GM23338 (cell line): ENCODE results near the gene TSSC4. TPM values are rescaled to one million over a fixed set of nuclear protein-coding genes. Genes with fewer than 3 reads are reported as not detected.

Experiments
- ATAC-seq: fragments of 200-7000 bp; cut with Tn5 transposase; 3 replicates; pipeline ENCODE4 v1.9.1; 2020
- DNase-seq: peaks from one replicate; pipeline ENCODE4 v3.0.0-alpha.2; 2015; ENCODE audit warnings: low spot score
- H2AFZ ChIP-seq: fragments of 200-600 bp; sonication (generic); 2 replicates; pipeline ENCODE4 v1.8.0; 2016; ENCODE audit warnings: antibody characterized with exemption, mild to moderate bottlenecking, moderate library complexity
- H3F3A ChIP-seq: fragments of 200-600 bp; sonication (generic); replicated peaks from 2 replicates; pipeline ENCODE4 v1.8.0; 2017; ENCODE audit warnings: antibody characterized with exemption, mixed run types, low read depth
- H3K27ac ChIP-seq: fragments of 200-600 bp; sonication (generic); 2 replicates; pipeline ENCODE4 v1.6.1; 2016; ENCODE audit warnings: low read depth
- H3K27me3 ChIP-seq: fragments of 200-600 bp; sonication (generic); 2 replicates; pipeline ENCODE4 v1.8.0; 2016; ENCODE audit warnings: mild to moderate bottlenecking, mixed run types, moderate library complexity; ENCODE audit not compliant: insufficient read depth
- H3K36me3 ChIP-seq: fragments of 200-600 bp; sonication (generic); 2 replicates; pipeline ENCODE4 v1.8.0; 2016; ENCODE audit warnings: mild to moderate bottlenecking; ENCODE audit not compliant: insufficient read depth
- H3K4me1 ChIP-seq: fragments of 200-600 bp; sonication (generic); 2 replicates; pipeline ENCODE4 v1.8.0; 2016; ENCODE audit warnings: mild to moderate bottlenecking, moderate library complexity; ENCODE audit not compliant: insufficient read depth
- H3K4me2 ChIP-seq: fragments of 200-600 bp; sonication (generic); 2 replicates; pipeline ENCODE4 v1.7.1; 2017; ENCODE audit warnings: mixed run types
- H3K4me3 ChIP-seq: fragments of 200-600 bp; sonication (generic); 2 replicates; pipeline ENCODE4 v1.6.1; 2016; ENCODE audit warnings: mixed run types
- H3K79me2 ChIP-seq: fragments of 200-600 bp; sonication (generic); replicated peaks from 2 replicates; pipeline ENCODE4 v1.8.0; 2017; ENCODE audit warnings: mild to moderate bottlenecking; ENCODE audit not compliant: insufficient read depth
- H3K9me2 ChIP-seq: fragments of 200-600 bp; sonication (generic); 2 replicates; pipeline ENCODE4 v1.8.0; 2017; ENCODE audit not compliant: insufficient read depth
- H4K20me1 ChIP-seq: fragments of 200-600 bp; sonication (generic); replicated peaks from 2 replicates; pipeline ENCODE4 v1.8.0; 2017; ENCODE audit warnings: mild to moderate bottlenecking; ENCODE audit not compliant: insufficient read depth
- H3K27ac Mint-ChIP-seq: 2 replicates; pipeline ENCODE4 v1.8.0; 2020; ENCODE audit warnings: inconsistent platforms, mild to moderate bottlenecking, moderate library complexity, mixed read lengths
- H3K27me3 Mint-ChIP-seq: 3 replicates; pipeline ENCODE4 v1.8.0; 2022; ENCODE audit warnings: low read depth, mild to moderate bottlenecking, moderate library complexity, mixed read lengths, inconsistent platforms; ENCODE audit not compliant: insufficient read depth, poor library complexity
- H3K36me3 Mint-ChIP-seq: 3 replicates; pipeline ENCODE4 v1.8.0; 2021; ENCODE audit warnings: low read depth, mild to moderate bottlenecking, inconsistent platforms, moderate library complexity, mixed read lengths
- H3K4me1 Mint-ChIP-seq: 3 replicates; pipeline ENCODE4 v1.8.0; 2020; ENCODE audit warnings: mild to moderate bottlenecking, inconsistent platforms, mixed read lengths
- H3K4me3 Mint-ChIP-seq: 3 replicates; pipeline ENCODE4 v1.8.0; 2021; ENCODE audit warnings: moderate library complexity, mild to moderate bottlenecking, inconsistent platforms, mixed read lengths
- H3K9me3 Mint-ChIP-seq: 3 replicates; pipeline ENCODE4 v1.8.0; 2020; ENCODE audit warnings: moderate library complexity, mild to moderate bottlenecking, inconsistent platforms, mixed read lengths
- CREB1 ChIP-seq: fragments of 250-450 bp; sonication (Bioruptor Pico); IDR thresholded peaks from 2 replicates; pipeline ENCODE4 v1.5.0; 2020; ENCODE audit warnings: low read depth, mild to moderate bottlenecking, moderate library complexity
- ETS1 ChIP-seq: IDR thresholded peaks from 2 replicates; pipeline ENCODE4 v1.6.1; 2016; ENCODE audit warnings: antibody characterized with exemption
- EZH2 ChIP-seq: fragments of 200-600 bp; sonication (generic); IDR thresholded peaks from one replicate; pipeline ENCODE4 v1.8.0; 2017; ENCODE audit warnings: antibody characterized with exemption, mild to moderate bottlenecking, low read depth; ENCODE audit not compliant: unreplicated experiment
- EZH2phosphoT487 ChIP-seq: fragments of 200-600 bp; sonication (generic); IDR thresholded peaks from one replicate; pipeline ENCODE4 v1.8.1; 2018; ENCODE audit warnings: antibody characterized with exemption; ENCODE audit not compliant: unreplicated experiment
- STAT1 ChIP-seq: IDR thresholded peaks from one replicate; pipeline ENCODE4 v1.6.1; 2016; ENCODE audit warnings: antibody characterized with exemption; ENCODE audit not compliant: unreplicated experiment
- ZNF331 ChIP-seq: fragments of 250-450 bp; sonication (Bioruptor Pico); IDR thresholded peaks from 2 replicates; pipeline ENCODE4 v1.5.0; 2020; ENCODE audit warnings: low read depth, mild to moderate bottlenecking, moderate library complexity
- polyA plus RNA-seq: library from polyadenylated mRNA; unstranded; fragments of >200 nt; fragmentation: Nextera tagmentation; extraction: Ambion mirVana; gene quantifications from 2 replicates; pipeline ENCODE4 v1.2.1, GENCODE V29; 2016
- total RNA-seq: library from RNA; depleted of rRNA; stranded (reverse); fragments of >200 nt; shearing (Covaris generic); gene quantifications from 2 replicates; pipeline ENCODE4 v1.2.3, GENCODE V29; 2014
- TF ChIP-seq, protein P1 (sequence below): fragments of 250-450 bp; sonication (Bioruptor Pico); IDR thresholded peaks from 2 replicates; pipeline ENCODE4 v1.5.0; 2020; ENCODE audit warnings: mild to moderate bottlenecking, moderate library complexity

Gene TSSC4
- total and polyA plus RNA-seq, 2 experiments from 2014 or later = 27.5 to 44.3 TPM

- TF ChIP-seq, protein P1, sequence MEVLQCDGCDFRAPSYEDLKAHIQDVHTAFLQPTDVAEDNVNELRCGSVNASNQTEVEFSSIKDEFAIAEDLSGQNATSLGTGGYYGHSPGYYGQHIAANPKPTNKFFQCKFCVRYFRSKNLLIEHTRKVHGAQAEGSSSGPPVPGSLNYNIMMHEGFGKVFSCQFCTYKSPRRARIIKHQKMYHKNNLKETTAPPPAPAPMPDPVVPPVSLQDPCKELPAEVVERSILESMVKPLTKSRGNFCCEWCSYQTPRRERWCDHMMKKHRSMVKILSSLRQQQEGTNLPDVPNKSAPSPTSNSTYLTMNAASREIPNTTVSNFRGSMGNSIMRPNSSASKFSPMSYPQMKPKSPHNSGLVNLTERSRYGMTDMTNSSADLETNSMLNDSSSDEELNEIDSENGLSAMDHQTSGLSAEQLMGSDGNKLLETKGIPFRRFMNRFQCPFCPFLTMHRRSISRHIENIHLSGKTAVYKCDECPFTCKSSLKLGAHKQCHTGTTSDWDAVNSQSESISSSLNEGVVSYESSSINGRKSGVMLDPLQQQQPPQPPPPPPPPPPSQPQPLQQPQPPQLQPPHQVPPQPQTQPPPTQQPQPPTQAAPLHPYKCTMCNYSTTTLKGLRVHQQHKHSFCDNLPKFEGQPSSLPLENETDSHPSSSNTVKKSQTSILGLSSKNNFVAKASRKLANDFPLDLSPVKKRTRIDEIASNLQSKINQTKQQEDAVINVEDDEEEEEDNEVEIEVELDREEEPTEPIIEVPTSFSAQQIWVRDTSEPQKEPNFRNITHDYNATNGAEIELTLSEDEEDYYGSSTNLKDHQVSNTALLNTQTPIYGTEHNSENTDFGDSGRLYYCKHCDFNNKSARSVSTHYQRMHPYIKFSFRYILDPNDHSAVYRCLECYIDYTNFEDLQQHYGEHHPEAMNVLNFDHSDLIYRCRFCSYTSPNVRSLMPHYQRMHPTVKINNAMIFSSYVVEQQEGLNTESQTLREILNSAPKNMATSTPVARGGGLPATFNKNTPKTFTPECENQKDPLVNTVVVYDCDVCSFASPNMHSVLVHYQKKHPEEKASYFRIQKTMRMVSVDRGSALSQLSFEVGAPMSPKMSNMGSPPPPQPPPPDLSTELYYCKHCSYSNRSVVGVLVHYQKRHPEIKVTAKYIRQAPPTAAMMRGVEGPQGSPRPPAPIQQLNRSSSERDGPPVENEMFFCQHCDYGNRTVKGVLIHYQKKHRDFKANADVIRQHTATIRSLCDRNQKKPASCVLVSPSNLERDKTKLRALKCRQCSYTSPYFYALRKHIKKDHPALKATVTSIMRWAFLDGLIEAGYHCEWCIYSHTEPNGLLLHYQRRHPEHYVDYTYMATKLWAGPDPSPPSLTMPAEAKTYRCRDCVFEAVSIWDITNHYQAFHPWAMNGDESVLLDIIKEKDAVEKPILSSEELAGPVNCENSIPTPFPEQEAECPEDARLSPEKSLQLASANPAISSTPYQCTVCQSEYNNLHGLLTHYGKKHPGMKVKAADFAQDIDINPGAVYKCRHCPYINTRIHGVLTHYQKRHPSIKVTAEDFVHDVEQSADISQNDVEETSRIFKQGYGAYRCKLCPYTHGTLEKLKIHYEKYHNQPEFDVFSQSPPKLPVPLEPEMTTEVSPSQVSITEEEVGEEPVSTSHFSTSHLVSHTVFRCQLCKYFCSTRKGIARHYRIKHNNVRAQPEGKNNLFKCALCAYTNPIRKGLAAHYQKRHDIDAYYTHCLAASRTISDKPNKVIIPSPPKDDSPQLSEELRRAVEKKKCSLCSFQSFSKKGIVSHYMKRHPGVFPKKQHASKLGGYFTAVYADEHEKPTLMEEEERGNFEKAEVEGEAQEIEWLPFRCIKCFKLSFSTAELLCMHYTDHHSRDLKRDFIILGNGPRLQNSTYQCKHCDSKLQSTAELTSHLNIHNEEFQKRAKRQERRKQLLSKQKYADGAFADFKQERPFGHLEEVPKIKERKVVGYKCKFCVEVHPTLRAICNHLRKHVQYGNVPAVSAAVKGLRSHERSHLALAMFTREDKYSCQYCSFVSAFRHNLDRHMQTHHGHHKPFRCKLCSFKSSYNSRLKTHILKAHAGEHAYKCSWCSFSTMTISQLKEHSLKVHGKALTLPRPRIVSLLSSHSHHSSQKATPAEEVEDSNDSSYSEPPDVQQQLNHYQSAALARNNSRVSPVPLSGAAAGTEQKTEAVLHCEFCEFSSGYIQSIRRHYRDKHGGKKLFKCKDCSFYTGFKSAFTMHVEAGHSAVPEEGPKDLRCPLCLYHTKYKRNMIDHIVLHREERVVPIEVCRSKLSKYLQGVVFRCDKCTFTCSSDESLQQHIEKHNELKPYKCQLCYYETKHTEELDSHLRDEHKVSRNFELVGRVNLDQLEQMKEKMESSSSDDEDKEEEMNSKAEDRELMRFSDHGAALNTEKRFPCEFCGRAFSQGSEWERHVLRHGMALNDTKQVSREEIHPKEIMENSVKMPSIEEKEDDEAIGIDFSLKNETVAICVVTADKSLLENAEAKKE = no peak
- no peak for TF ChIP-seq STAT1
Measured at GRCh38 chr11:2421226-2421994, 20.9 kb downstream of the TSSC4 start (continued).

DNA sequence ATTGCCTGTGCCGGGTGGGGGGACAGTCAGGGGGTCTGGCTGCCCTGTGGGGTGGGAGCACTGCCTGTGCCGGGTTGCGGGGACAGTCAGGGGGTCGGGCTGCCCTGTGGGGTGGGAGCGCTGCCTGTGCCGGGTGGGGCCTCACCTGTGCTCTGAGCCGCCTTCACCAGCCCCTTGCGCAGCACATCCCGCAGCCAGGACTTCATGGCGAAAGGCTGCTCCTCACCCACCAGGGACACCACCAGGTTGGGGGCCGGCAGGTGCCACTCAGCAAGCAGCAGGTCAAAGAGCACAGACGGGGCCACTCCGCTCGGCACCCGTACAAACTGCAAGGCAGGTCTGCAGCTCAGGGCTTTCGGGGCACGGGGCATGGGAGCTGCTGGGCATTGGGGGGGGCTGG, 21.4 kb downstream of the TSSC4 start:
- no peak overlapping the region for H3K27ac Mint-ChIP-seq
- no peaks in the 10 kb centered on the region for H3K36me3 Mint-ChIP-seq
- Histone ChIP-seq H3K4me2 (no peak overlapping the region), H3K9me2 (no peaks in the 10 kb centered on the region), H4K20me1 (no peaks in the 10 kb centered on the region), H3K27me3 (no peaks in the 10 kb centered on the region), H3K36me3 (no peaks in the 10 kb centered on the region), H3K4me3 (no peak overlapping the region), H2AFZ (no peak overlapping the region), H3F3A (no peaks in the 10 kb centered on the region), H3K27ac (no peak overlapping the region), H3K79me2 (no peaks in the 10 kb centered on the region), H3K4me1 (no peaks in the 10 kb centered on the region; the same call in 1 of the 2 replicates)
- TF ChIP-seq ETS1 (no peak), EZH2 (no peak), EZH2phosphoT487 (no peak), CREB1 (CRISPR knock-in tag) (no peak), ZNF331 (CRISPR knock-in tag) (no peak), STAT1 (no peak)
- peaks cover 3% of the 10 kb centered on the region; the same call in 1 of the 3 replicates for H3K9me3 Mint-ChIP-seq
- H3K4me1 Mint-ChIP-seq = 0 out of 3 replicates have a peak, but pooled peaks cover 2% of the 10 kb centered on the region
- no peak overlapping the region for H3K4me3 Mint-ChIP-seq
- no peak for ATAC-seq
- peaks cover 5% of the 10 kb centered on the region for H3K27me3 Mint-ChIP-seq
- DNase-seq = no peak
